GM19035 (cell line): ENCODE data around the gene DUX4.
"Not testable (repeated sequence)": the region's sequence is repeated elsewhere in the genome, so short reads cannot be mapped to it uniquely, and the experiment has no call there.

ENCODE experiments used
- ATAC-seq: cut with Tn5 transposase; IDR thresholded peaks from one replicate; pipeline ENCODE4 v1.9.1; 2021; ENCODE audit not compliant: unreplicated experiment

The DUX4 gene

DNA sequence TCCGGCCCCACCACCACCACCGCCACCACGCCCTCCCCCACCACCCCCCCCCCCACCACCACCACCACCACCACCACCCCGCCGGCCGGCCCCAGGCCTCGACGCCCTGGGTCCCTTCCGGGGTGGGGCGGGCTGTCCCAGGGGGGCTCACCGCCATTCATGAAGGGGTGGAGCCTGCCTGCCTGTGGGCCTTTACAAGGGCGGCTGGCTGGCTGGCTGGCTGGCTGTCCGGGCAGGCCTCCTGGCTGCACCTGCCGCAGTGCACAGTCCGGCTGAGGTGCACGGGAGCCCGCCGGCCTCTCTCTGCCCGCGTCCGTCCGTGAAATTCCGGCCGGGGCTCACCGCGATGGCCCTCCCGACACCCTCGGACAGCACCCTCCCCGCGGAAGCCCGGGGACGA is at the start of gene DUX4:
Gene DUX4, plus strand, starts transcription at position 347 of the 400 bp plus-strand sequence. Its CDS starts 0 bp downstream, at position 347.
- ATAC-seq, result not testable (repeated sequence)

DNA sequence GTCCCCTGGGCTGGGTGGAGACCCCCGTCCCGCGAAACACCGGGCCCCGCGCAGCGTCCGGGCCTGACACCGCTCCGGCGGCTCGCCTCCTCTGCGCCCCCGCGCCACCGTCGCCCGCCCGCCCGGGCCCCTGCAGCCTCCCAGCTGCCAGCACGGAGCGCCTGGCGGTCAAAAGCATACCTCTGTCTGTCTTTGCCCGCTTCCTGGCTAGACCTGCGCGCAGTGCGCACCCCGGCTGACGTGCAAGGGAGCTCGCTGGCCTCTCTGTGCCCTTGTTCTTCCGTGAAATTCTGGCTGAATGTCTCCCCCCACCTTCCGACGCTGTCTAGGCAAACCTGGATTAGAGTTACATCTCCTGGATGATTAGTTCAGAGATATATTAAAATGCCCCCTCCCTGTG is 1.9 kb downstream of the DUX4 start:
- not testable (repeated sequence) for ATAC-seq

DNA sequence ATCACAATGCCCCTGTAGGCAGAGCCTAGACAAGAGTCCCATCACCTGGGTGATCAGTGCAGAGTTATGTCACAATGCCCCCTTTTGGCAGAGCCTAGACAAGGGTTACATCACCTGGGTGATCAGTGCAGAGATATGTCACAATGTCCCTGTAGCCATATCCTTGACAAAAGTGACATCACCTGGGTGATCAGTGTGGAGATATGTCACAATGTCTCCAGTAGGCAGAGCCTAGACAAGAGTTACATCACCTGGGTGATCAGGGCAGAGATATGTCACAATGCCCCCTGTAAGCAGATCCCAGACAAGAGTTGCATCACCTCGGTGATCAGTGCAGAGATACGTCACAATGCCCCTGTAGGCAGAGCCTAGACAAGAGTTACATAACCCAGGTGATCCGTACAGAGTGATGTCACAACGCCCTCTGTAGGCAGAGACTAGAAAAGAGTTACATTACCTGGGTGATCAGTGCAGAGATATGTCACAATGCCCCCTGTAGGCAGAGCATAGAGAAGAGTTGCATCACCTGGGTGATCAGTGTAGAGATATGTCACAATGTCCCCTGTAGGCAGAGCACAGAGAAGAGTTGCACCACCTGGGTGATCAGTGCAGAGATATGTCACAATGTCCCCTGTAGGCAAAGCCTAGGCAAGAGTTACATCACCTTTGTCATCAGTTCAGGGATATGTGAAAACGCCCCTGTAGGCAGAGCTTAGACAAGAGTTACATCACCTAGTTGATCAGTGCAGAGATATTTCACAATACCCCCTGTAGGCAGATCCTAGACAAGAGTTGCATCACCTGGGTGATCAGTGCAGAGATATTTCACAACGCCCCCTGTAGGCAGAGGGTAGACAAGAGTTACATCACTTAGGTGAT is 4.4 kb downstream of the DUX4 start:
- ATAC-seq, result not testable (repeated sequence)

DNA sequence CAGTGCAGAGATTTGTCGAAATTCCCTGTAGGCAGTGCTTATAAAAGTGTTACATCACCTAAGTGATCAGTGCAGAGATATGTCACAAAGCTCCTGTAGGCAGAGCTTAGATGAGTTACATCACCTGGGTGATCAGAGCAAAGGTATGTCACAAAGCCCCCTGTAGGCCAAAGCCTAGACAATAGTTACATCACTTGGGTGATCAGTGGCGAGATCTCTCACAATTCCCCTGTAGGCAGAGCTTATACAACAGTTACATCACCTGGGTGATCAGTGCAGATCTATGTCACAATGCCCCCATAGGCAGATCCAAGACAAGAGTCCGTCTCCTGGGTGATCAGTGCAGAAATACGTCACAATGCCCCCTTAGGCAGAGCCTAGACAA is 5.0 kb downstream of the DUX4 start:
- not testable (repeated sequence) for ATAC-seq

DNA sequence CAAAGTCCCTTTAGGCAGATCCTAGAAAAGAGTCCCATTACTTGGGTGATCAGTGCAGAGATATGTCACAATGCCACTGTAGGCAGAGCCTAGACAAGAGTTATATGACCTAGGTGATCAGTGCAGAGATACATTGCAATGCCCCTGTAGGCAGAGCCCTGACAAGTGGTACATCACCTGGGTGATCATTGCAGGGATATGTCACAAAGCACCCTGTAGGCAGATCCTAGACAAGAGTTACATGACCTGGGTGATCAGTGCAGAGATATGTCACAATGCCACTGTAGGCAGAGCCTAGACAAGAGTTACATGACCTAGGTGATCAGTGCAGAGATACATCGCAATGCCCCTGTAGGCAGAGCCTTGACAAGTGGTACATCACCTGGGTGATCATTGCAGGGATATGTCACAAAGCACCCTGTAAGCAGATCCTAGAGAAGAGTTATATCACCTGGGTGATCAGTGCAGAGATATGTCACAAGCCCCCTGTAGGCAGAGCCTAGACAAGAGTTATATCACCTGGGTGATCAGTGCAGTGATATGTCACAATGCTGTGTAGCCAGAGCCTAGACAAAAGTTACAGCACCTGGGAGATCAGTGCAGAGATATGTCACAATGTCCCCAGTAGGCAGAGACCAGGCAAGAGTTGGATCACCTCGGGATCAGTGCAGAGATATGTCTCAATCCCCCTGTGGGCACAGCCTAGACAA is 5.6 kb downstream of the DUX4 start:
- peak; percentile 54 for ATAC-seq

DNA sequence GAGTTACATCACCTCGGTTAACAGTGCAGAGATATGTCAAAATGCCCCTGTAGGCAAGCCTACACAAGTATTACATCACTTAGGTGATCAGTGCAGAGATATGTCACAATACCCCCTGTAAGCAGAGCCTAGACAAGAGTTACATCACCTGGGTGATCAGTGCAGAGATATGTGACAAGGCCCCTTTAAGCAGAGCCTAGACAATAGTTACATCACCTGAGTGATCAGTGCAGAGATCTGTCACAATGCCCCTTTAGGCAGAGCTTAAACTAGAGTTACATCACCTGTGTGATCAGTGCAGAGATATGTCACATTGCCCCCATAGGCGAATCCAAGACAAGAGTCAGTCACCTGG is 6.1 kb downstream of the DUX4 start:
- ATAC-seq, result peak; percentile 30

DNA sequence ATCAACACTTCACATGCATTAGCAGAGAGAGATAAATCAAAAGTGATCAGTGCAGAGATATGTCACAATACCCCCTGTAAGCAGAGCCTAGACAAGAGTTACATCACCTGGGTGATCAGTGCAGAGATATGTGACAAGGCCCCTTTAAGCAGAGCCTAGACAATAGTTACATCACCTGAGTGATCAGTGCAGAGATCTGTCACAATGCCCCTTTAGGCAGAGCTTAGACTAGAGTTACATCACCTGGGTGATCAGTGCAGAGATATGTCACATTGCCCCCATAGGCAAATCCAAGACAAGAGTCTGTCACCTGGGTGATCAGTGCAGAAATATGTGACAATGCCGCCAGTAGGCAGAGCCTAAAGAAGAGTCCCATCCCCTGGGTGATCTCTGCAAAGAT is 7.4 kb downstream of the DUX4 start:
- ATAC-seq, result not testable (repeated sequence)

DNA sequence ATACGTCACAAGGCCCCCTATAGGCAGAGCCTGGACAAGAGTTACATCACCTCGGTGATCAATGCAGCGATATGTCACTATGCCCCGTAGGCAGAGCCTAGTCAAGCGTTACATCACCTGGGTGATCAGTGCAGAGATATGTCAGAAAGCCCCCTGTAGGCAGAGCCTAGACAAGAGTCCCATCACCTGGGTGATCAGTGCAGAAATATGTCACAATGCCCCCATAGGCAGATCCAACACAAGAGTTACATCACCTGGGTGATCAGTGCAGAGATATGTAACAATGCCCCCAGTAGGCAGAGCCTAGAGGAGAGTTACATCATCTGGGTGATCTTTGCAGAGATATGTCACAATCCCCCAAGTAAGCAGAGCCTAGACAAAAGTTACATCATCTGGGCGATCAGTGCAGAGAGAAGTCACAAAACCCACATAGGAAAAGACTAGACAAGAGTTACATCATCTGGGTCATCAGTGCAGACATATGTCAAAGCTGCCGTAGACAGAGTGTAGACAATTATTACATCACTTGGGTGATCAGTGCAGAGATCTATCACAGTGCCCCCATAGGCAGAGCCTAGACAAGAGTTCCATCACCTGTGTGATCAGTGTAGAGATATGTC is 8.0 kb downstream of the DUX4 start:
- not testable (repeated sequence) for ATAC-seq

DNA sequence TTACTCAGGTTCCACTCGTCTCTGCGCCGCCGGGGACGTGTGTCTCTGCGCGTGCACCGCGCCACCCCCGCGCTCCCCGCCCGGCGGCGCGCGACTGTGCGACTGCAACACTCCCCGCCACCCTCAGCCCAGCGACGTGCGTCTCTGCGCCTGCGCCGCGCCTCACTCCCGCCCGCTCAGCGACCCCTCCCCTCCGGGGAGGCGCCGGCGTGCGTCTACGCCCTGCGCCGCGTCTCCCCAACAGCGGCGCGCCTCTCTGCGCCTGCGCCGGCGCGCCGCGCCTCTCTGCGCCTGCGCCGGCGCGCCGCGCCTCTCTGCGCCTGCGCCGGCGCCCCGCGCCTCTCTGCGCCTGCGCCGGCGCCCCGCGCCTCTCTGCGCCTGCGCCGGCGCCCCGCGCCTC is 29.9 kb downstream of the DUX4 start:
- not testable (repeated sequence) for ATAC-seq
